ENCODE measurements around the gene SYNDIG1. TPM values are rescaled to one million over a fixed set of nuclear protein-coding genes. Genes with fewer than 3 reads are reported as not detected.

Gene SYNDIG1
- total and polyA plus RNA-seq, 9 of the 15 experiments (the other 6 are each of a cell fraction or from before 2014, with no cell fraction given): not detected

GRCh38 chr20:24698706-24699206 is 229.3 kb downstream of the SYNDIG1 start:
- Histone ChIP-seq H3K9me1 (ENCODE audit: control insufficient read depth, insufficient read depth, low read length) (no peaks in the 10 kb centered on the region), H3K79me2 (ENCODE audit: control insufficient read depth, insufficient read depth, low read length) (no peaks in the 10 kb centered on the region), H3K27me3 (ENCODE audit: control insufficient read depth in 2 of 2, insufficient read depth in 2 of 2, low read length in 2 of 2) (no peaks in the 10 kb centered on the region; a peak in 1 of 5 replicates), H3K4me2 (ENCODE audit: insufficient read depth, low read length) (no peak overlapping the region), H4K20me1 (replicated peaks; ENCODE audit: control insufficient read depth, insufficient read depth, low read length) (no peaks in the 10 kb centered on the region), H2AFZ (ENCODE audit: low read depth, low read length) (no peak overlapping the region), H3K4me1 (replicated peaks in 1 of 2; ENCODE audit: control insufficient read depth in 2 of 2, insufficient read depth in 2 of 2, low read length in 2 of 2) (no peaks in the 10 kb centered on the region), H3K27ac (ENCODE audit: extremely low read depth, low read depth, low read length) (no peak overlapping the region), H3K9me3 (replicated peaks; ENCODE audit: control insufficient read depth, insufficient read depth, low read depth, low read length) (no peaks in the 10 kb centered on the region), H3K4me3 (no peak overlapping the region), H3K36me3 (ENCODE audit: control insufficient read depth, insufficient read depth, low read length) (no peaks in the 10 kb centered on the region), H3K9ac (ENCODE audit: insufficient read depth in 1 of 2, low read depth in 2 of 2, low read length in 2 of 2) (no peak overlapping the region)
- DNase-seq (ENCODE audit: extremely low read depth in 1 of 4, low spot score in 3 of 4) (no peak), FAIRE-seq (no peak), ATAC-seq (no peak)
- ChIA-PET POLR2A (no interaction called here), CTCF (ENCODE audit: low intra/inter-chr PET ratio) (no interaction called here)
- 0% methylated on average over 3 of the region's 5 CpGs for WGBS (ENCODE audit: insufficient coverage, low coverage, missing lambda C conversion rate)
- in situ Hi-C loops (cut with MboI): no loop called here
- intact Hi-C loops (cut with micrococcal nuclease): no loop called here
- no TSS peak for BruUV-seq (replicated peaks)
- TF ChIP-seq TARDBP (IDR thresholded peaks at IDR 0.05): no peak
- TF ChIP-seq GTF2E2 (tag; IDR thresholded peaks at IDR 0.05): no peak
- TF ChIP-seq ZNF561 (CRISPR knock-in tag; conservative IDR thresholded peaks at IDR 0.05): no peak
- TF ChIP-seq, protein P1, sequence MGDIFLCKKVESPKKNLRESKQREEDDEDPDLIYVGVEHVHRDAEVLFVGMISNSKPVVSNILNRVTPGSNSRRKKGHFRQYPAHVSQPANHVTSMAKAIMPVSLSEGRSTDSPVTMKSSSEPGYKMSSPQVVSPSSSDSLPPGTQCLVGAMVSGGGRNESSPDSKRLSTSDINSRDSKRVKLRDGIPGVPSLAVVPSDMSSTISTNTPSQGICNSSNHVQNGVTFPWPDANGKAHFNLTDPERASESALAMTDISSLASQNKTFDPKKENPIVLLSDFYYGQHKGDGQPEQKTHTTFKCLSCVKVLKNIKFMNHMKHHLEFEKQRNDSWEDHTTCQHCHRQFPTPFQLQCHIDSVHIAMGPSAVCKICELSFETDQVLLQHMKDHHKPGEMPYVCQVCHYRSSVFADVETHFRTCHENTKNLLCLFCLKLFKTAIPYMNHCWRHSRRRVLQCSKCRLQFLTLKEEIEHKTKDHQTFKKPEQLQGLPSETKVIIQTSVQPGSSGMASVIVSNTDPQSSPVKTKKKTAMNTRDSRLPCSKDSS (IDR thresholded peaks at IDR 0.05; ENCODE audit: low read depth, partially characterized antibody): no peak
- no peak for TF ChIP-seq HDAC3 (IDR thresholded peaks at IDR 0.05; ENCODE audit: borderline replicate concordance, partially characterized antibody)
- TF ChIP-seq LARP7 (IDR thresholded peaks at IDR 0.05): no peak
- TF ChIP-seq CTCFL (IDR thresholded peaks at IDR 0.05; ENCODE audit: borderline replicate concordance, insufficient read depth, low read depth, low read length, poor library complexity, severe bottlenecking): no peak
- no peak for TF ChIP-seq RNF2 (IDR thresholded peaks at IDR 0.05)
- no peak for TF ChIP-seq BRCA1 (IDR thresholded peaks at IDR 0.05)
- no peak for TF ChIP-seq BRCA1 (CRISPR knock-in tag; IDR thresholded peaks at IDR 0.05)
- TF ChIP-seq, protein P2, sequence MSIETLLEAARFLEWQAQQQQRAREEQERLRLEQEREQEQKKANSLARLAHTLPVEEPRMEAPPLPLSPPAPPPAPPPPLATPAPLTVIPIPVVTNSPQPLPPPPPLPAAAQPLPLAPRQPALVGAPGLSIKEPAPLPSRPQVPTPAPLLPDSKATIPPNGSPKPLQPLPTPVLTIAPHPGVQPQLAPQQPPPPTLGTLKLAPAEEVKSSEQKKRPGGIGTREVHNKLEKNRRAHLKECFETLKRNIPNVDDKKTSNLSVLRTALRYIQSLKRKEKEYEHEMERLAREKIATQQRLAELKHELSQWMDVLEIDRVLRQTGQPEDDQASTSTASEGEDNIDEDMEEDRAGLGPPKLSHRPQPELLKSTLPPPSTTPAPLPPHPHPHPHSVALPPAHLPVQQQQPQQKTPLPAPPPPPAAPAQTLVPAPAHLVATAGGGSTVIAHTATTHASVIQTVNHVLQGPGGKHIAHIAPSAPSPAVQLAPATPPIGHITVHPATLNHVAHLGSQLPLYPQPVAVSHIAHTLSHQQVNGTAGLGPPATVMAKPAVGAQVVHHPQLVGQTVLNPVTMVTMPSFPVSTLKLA (conservative IDR thresholded peaks at IDR 0.05): no peak
